HG03175 (cell line): ENCODE data around the gene ZMAT3.
"Not testable (repeated sequence)": the region's sequence is repeated elsewhere in the genome, so short reads cannot be mapped to it uniquely, and the experiment has no call there.

ENCODE experiments used
- ATAC-seq: cut with Tn5 transposase; IDR thresholded peaks from one replicate; pipeline ENCODE4 v1.9.1; 2021; ENCODE audit warnings: mild to moderate bottlenecking, moderate library complexity; ENCODE audit not compliant: unreplicated experiment

Gene ZMAT3

GRCh38 chr3:179071323-179072099 is at the start of gene ZMAT3:
TSS of gene ZMAT3 (minus strand) at chr3:179071809. CDS start at chr3:179067752, 4,057 bp downstream.
- peak; percentile 77 for ATAC-seq

GRCh38 chr3:179116816-179117215 is 45.2 kb upstream of the ZMAT3 start:
- ATAC-seq = no peak

DNA sequence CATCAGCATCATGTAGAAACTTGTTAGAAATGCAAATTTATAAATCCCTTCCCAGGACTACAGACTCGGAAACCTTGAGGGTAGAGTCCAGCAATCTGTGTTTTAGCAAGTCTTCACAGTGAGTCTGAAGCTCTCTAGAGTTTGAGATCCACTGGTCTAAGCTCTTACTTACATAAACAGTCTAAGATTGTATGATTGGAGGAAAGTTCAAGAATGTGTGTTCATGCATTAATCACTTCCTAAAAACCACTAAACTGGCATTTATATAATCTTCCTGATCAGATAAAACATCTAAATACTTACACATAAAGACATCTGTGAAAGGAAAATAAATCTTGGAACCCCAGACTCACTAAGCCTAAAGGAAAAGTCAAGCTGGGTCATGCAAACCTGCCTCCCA is 43.8 kb upstream of the ZMAT3 start:
- ATAC-seq = not testable (repeated sequence)

GRCh38 chr3:179113903-179114302 is 42.3 kb upstream of the ZMAT3 start:
- no peak for ATAC-seq

- no peak for ATAC-seq
Measured at GRCh38 chr3:179108086-179108485, 36.5 kb upstream of the ZMAT3 start.

- no peak for ATAC-seq
Measured at GRCh38 chr3:179107617-179108016, 36.0 kb upstream of the ZMAT3 start.

GRCh38 chr3:179105881-179106280 is 34.3 kb upstream of the ZMAT3 start:
- peak; percentile 45 for ATAC-seq

DNA sequence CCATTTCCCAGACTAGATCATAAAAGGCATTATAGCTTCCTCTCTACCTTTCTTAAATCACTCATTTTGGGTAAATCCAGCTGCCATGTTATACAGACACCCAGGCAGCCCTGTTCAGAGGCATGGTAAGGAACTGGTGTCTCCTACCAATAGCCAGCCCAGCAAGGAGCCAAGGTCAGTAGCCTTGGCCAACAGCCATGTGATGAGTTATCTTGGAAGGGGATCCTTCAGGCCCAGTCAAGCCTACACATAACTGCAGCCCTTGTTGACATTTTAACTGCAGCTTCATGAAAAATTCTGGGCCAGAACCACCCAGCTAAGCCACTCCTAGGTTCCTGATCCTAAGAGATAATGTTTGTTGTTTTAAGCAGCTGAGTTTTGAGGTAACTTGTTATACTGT is 29.0 kb upstream of the ZMAT3 start:
- no peak for ATAC-seq

DNA sequence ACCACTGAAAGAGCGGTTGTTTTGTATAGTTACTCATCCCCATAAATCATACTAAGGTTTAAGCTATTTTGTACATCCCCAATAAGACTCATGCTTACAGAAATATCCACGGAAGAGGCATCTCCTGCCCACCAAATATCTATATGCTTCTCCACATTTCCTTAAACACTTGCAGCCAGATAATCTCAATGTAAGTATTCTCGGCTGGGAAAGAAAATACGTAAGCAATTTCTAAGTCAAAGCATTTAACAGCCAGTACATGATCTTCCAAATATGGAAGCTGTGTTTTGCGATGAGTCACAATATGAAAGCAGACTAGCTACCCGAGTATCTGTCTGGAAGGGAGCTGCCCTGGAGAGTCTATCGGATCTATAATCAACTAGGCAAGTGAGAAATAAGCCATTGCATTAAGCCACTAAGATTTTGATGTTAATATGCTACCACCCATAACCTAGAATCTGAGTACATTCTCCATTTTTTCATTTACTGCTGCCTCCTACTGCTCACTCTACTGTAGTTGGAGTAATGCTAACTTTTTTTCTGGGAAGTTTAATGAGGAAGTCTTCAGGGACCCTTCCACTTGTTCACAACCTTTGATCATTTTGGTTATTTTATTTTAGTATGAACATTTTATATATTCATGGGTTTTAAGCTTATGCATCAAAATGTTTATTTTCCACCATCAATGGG is 26.9 kb upstream of the ZMAT3 start:
- ATAC-seq = no peak

GRCh38 chr3:179093807-179094206 is 22.2 kb upstream of the ZMAT3 start:
- ATAC-seq = no peak

DNA sequence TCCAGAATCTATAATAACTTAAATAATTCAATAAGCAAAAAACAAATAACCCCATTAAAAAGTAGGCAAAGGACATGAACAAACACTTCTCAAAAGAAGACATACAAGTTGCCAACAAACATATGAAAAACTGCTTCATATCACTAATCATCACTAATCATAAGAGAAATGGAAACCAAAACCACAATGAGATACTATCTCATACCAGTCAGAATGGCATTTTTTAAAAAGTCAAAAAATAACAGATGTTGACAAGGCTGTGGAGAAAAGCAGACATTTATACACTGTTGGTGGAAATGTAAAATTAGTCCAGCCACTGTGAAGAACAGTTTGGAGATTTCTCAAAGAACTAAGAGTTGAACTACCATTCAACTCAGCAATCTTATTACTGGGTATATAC is 19.5 kb upstream of the ZMAT3 start:
- ATAC-seq = peak; percentile 46

DNA sequence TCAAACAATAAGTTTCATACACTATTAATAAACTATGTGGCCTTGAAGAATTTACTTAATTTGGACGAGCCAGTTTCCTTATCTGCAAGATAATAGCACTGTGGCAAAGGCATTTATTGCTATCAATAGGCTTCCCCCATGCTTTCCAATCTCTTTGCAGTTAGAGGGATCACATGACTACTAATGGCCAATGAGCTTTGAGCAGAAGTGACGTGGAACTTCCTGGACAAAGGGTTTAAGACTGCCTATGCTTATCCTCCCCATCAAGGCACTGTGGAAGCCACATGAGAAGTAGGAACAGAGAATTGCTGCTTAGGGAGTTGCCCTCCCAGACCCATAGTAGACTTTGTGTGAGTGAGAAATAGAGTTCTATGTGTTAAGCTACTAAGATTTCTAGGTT is 16.7 kb upstream of the ZMAT3 start:
- ATAC-seq = no peak

- ATAC-seq = no peak
Measured at GRCh38 chr3:179083977-179084376, 12.4 kb upstream of the ZMAT3 start.

- no peak for ATAC-seq
Measured at GRCh38 chr3:179082416-179082815, 10.8 kb upstream of the ZMAT3 start.

DNA sequence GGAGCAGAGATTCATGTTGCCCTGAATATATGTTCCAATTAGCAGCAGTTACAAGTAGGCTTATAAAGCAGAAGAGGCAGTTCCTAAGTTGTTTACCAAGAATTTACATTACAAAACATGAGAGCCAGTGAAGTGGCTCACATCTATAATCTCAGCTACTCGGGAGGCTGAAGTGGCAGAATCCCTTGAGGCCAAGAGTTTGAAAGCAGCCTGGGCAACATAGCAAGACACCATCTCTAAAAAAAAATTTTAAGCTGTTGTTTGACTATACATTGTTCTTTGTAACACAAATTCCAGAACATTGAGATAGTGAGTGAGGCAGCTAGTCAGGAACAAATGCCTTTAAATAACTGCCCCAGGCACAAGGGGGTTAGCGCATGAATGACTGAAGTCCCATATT is 10.3 kb upstream of the ZMAT3 start:
- no peak for ATAC-seq

- no peak for ATAC-seq
Measured at GRCh38 chr3:179079537-179079936, 7.9 kb upstream of the ZMAT3 start.

- ATAC-seq = no peak
Measured at GRCh38 chr3:179076243-179077027, 4.8 kb upstream of the ZMAT3 start.

DNA sequence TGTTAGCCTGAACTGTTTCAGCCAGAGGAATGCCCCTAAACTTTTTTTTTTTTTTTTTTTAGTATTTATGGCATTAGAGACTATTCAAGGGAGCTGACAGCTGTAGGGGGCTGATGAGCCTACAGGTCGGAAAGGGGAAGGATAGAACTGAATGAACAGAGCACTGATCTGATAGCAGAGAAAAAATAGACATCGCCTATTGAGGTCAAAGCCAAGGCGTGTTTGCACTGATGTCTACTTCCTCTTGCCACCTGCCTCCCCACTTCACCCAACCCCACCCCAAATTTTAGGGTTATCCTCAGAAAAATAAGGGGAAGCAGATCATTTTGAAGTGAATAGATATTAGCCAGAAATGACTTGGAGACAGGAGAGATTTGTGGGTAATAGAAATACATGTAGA is 3.0 kb upstream of the ZMAT3 start:
- ATAC-seq = no peak

GRCh38 chr3:179073816-179074215 is 2.2 kb upstream of the ZMAT3 start:
- ATAC-seq = no peak

DNA sequence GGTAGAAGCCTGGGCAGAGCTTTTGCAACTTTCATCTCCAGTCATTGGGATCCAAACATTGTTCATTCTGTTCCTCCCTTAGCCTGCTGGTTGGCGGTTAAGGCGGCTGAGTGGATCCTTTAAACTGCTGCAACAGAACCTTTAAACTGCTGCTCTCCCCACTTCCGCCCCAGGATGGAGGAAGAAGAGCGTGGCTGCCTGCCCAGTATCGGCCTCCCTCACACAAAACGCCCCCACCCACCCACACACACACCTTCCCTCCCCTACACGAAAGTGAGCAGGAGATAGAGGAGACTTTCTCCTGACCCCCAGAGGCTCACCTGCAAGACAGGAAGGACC is 460 bp upstream of the ZMAT3 start:
- ATAC-seq = peak; percentile 31

DNA sequence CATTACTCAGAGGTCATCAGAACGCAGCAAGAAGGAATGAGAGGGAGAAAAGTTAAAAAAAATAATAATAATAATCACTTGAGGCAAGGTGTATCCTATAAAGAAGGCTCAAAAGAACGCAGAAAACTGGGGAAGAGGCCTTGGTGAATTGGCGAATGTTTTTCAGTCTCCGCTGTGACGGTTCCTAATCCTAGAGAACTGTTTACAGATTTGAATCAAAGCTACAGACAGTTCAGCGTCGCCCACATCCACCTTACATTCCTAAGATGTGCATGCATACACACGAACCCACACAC is 634 bp downstream of the ZMAT3 start:
- no peak for ATAC-seq

- no peak for ATAC-seq
Measured at GRCh38 chr3:179069762-179070390, 1.7 kb downstream of the ZMAT3 start.
